GM12873 (cell line): Measurements from ENCODE around the gene SCAPER.

Experiments used
- TF ChIP-seq, protein P1 (sequence below): IDR thresholded peaks from 2 replicates; pipeline ENCODE4 v1.5.1; 2012; ENCODE audit warnings: low read depth, mild to moderate bottlenecking, moderate library complexity, low read length, control low read depth; ENCODE audit not compliant: insufficient read depth; ENCODE audit errors: missing control alignments

SCAPER gene

DNA sequence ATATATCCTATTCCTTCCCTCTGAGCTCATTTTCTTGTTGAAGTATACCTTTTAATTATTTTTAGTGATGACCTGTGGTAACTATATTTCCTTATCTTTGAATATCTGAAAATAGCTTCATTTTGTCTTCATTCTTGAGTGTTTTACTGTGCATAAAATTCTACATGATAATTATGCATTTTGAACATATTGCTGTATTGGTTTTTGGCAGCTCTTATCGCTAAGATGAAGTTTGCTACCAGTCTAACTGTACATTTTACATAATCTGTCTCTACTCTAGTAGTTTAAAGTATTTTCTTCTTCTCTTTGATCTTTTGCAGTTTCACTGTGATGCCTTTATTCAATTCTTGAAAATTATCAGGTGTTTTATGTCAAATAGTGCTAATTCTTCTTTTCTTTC lies 379.0 kb downstream of the SCAPER start:
- TF ChIP-seq, protein P1, sequence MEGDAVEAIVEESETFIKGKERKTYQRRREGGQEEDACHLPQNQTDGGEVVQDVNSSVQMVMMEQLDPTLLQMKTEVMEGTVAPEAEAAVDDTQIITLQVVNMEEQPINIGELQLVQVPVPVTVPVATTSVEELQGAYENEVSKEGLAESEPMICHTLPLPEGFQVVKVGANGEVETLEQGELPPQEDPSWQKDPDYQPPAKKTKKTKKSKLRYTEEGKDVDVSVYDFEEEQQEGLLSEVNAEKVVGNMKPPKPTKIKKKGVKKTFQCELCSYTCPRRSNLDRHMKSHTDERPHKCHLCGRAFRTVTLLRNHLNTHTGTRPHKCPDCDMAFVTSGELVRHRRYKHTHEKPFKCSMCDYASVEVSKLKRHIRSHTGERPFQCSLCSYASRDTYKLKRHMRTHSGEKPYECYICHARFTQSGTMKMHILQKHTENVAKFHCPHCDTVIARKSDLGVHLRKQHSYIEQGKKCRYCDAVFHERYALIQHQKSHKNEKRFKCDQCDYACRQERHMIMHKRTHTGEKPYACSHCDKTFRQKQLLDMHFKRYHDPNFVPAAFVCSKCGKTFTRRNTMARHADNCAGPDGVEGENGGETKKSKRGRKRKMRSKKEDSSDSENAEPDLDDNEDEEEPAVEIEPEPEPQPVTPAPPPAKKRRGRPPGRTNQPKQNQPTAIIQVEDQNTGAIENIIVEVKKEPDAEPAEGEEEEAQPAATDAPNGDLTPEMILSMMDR = no peak

DNA sequence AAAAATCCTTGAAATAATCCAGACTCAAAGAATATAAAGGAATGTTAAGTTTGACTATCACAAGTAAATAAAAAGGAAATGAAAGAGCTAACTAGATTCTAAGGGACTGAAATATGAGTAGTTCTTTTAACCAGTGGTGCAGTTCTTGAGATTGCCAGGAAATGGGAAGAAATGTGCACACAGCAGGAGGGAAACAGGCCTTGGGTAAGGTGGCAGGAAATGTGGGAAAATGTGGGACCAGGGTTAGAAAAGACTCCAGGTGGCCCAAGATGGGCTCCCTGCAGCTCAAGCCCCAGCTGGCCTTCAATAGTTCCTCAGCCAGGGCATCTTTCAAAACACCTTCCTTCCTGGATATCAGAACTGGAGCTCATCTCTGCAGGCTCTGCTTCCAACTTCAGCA lies 387.2 kb downstream of the SCAPER start:
- TF ChIP-seq, protein P1 = no peak

DNA sequence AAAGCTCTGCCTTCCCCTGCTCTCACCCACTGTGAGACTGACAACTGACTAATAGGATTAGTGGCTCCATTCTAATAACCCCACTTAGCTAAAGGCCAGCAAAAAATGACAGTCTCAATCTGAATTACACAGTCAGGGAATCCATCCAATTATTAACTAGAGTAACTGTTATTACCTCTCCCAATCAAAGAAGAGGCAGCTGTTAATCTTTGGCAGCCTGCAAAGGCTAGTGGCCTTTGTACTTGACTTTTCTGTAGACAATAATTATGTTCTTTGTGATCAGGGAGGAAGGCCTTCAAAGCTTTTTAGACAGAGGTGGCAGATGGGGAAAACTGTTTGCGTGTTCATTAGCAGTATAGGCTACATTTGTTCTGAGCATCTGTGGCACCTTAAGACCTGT lies 390.9 kb downstream of the SCAPER start:
- TF ChIP-seq, protein P1 = no peak

DNA sequence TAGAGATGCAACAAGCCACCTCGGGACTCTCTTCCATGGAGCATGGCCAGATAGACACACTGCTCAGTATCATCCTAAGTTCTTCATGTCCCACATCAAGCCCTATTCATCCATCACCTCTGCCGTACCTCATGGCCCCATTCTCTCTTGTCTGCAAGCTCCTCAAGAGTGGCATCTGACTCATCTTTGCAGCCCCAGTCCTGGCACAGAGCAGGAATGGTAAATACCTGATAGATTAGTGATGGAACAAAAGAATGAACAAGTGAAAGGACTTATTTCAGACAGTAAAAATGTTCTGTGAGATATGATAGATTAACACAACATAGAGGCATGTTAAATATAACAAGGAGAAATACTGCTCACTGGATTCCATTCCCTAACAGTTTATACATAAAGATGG lies 392.2 kb downstream of the SCAPER start:
- TF ChIP-seq, protein P1 = no peak

DNA sequence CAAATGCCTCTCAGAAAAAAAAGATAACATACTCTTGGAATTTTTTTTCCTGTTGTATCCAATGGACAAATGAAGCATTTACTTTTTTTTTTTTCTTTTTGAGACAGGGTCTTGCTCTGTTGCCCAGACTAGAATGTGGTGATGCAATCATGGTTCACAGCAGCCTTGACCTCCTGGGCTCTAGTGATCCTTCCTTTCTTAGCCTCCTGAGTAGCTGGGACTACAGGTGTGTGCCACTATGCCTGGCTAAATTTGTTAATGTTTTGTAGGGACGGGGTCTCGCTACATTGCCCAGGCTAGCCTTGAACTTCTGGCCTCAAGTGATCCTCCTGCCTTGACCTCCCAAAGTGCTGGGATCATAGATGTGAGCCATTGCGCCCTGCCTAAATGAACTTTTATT lies 401.3 kb downstream of the SCAPER start:
- TF ChIP-seq, protein P1 = no peak

DNA sequence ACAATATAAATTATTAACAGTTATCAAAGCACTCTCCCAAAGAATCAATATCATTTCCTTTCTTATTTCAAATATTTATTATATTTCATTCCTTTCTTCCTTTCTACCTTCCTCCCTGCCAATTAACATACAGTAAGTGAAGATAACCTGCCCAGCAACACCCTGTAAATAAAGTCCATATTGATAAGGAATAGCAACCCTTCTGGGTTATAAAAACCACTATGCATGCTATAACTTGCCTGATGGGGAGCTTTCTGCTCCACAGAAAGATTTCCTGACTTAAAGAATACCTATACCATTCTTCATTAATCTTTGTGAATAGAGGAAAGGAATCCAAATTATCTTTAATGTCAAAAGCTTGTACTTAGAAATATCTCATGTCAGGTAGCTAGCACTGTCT lies 402.0 kb downstream of the SCAPER start:
- TF ChIP-seq, protein P1 = no peak

DNA sequence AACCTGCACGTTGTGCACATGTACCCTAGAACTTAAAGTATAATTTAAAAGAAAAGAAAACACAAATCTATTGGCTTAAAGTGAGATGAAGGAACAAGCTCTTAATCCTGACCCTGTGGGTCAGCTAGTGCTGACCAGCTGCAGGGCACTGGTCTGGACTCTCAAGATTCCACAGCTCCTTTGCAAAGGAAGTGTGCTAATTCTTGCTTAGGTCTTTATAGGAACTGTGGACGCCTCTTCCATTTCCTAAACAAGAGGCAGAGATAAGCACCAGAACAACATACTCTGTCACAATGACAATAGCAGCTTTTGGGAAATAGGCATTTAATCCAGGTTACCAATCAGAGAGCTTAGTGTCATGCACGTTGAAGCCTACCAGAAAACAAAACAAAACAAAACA lies 402.5 kb downstream of the SCAPER start:
- TF ChIP-seq, protein P1 = no peak
